GM18517 (cell line): ENCODE data around the gene MIPOL1.
"Not testable (repeated sequence)": the region's sequence is repeated elsewhere in the genome, so short reads cannot be mapped to it uniquely, and the experiment has no call there.

Experiments used
- ATAC-seq: cut with Tn5 transposase; IDR thresholded peaks from one replicate; pipeline ENCODE4 v1.9.1; 2021; ENCODE audit warnings: mild to moderate bottlenecking, moderate library complexity; ENCODE audit not compliant: unreplicated experiment

Gene MIPOL1

DNA sequence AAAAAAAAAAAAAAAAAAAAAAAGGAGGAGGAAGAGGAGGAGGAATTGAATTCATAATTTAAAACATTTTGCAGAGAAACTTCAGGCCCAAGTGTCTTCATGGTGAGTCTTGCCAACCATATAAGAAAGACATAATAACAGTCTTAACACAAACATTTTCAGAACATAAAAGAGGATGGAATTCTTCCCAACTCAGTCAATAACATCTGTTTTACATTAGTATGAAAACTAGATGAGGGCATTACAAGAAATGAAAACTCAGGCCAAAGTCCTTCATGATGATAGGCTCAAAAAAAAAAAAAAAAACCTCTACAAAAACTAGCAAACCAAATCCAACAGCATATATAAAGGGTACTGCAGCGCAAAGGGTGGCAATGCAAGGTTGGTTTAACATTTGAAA lies 245.7 kb downstream of the MIPOL1 start:
- ATAC-seq: no peak

DNA sequence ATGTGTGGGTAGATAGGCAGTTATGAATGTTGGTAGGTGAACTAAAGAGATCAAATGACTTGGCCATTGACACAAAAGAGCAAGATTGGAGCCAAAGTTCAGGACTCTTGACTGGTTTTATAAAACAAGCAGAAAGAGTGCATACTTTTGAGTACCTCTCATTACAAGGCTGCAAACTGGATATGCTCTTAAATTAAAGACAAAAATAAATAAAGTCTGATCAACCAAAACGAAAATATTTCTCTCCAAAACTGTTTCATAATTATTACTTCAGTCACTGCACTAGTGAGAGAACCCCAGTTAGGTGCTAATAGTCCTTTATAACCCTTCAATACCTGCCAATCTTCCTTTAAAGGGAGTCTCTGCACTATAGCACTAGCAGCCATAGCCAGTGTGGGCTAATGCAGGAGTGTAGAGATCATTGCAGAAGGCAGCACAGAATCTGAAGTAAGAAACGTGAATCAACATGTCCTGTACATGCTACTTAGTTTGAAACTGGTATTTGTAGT lies 250.2 kb downstream of the MIPOL1 start:
- ATAC-seq: no peak

DNA sequence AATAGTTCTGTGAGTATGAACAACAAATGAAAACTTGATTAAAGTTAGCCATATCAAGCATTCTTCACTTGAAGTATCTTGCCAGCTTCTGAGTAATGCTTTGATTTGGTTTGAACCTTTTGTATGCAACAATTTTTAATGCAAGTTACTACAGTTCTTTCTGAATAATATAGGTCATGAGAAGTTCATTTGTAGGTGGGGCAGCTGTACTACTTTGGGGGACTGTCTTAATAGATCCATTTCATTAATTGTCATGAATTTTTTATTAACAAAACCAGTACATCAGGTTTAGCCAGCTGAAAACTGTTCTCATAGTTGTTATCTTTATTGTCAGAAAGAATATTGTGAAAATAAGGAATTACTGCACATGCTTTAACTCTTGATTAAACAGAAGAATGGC lies 254.6 kb downstream of the MIPOL1 start:
- ATAC-seq: no peak

DNA sequence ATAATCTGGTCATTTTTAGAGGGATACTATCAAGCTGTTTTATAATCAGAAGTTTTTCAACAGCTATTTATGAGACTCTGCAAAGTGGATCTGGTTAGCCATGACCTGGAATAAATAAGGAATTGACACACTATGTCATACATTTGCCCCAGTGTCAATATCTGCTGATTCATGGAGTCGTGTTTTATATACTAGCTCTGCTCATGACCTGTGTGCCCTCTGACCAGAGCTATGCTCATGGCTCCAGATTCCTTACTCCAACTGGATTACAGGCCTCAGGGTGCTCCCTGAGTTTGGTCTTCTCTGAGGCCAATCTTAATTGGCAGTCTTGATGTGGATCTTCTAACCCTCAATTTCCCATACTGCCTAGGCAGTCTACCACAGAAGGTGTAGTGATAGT lies 256.2 kb downstream of the MIPOL1 start:
- no peak for ATAC-seq

DNA sequence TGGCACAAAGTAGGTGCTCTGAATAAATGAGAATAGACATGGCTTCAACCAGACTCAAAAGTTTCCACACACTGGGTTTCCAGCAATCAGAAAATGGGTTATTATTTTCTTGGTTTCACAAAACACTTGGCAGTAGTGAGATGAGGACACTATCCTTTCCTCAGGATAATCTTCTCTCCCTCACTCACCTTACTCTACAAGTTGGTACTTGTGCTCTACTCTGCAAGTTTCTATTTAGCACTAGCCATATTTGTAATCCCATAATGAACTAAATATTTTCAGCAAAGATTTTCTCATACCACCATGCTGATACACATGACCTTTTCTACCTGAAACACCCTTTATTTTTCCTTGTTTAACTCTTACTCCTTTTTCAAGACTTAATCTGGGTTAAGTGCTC lies 259.6 kb downstream of the MIPOL1 start:
- no peak for ATAC-seq

DNA sequence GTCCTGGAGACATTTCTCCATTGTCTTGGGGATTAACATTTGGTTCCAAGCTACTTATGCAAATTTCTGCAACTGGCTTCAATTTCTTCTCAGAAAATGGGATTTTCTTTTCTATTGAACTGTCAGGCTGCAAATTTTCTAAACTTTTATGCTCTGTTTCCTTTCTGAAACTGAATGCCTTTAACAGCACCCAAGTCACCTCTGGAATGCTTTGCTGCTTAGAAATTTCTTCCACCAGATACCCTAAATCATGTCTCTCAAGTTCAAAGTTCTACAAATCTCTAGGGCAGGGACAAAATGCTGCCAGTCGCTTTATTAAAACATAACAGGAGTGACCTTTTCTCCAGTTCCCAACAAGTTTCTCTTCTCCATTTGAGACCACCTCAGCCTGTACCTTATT lies 264.7 kb downstream of the MIPOL1 start:
- not testable (repeated sequence) for ATAC-seq

DNA sequence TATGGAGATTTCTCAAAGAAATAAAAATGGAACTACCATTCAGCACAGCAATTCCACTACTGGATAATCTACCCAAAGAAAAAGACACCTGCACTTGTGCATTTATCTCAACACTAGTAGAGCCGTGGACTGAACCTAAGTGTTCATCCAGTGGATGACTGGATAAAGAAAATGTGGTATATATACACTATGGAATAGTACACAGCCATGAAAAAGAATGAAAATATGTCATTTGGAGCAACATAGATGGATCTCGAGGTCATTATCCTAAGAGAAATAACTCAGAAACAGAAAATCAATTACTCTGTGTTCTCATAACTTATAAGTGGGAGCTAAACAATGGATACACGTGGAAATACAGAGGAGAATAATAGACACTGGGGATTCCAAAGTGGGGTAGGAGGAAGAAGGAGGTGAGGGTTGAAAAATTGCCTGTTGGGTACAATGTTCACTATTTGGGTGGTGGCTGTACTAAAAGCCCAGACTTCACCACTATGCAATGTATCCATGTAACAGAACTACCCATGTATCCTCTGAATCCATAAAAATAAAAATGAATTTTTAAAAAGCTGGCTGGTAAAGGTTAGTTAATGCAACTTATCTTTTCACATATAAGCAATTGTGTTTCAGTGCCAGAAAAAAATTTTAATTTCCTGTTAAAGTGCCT lies 266.6 kb downstream of the MIPOL1 start:
- ATAC-seq: no peak

DNA sequence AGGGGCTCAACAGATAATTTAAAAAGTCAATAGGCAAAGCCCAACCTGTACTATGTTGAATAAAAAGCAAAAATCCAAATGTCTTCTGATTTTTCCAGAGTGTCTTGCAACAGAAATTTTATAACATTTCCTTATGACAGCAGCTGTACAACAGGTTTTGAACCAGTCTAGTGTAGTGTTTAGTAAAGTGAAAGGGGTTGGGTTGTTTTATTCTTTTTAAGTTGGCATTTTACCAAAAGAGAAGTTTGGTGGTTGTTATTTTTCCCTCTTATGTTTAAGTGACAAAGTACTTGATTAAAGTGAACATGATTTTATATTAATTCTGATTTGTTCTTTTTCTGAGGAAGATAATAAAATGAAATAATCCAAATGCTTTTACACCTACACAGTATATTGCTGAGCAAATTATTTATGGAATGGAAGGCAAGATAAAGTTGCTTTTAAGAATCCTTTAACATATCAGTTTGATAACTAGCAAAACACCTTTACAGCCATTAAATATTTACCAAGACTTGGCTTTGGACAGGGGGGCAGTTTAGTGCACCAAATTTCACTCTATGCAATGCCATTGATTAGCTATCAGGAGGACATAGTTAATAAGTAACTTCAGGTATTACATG lies 268.4 kb downstream of the MIPOL1 start:
- ATAC-seq: no peak

DNA sequence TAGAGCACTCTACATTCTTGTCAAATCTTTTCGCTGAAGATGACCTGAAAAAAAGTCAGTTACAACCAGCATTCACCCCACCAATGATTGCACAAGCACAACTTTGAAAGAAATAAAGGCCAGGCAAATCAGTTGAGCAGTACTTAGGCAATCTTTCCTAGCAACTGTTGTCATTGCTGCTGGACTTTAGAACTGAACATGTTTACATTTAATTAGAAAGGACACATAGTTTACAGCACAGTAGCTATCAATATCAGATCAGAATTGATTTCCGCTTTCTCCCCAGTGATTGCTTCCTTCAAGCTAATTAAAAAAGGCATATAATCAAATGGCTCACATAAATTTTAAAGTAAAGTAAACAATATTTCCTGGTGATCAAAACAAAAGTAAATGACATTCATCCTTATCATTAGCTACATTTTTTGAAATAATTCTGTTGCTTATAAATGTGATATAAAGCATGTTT lies 268.9 kb downstream of the MIPOL1 start:
- no peak for ATAC-seq

DNA sequence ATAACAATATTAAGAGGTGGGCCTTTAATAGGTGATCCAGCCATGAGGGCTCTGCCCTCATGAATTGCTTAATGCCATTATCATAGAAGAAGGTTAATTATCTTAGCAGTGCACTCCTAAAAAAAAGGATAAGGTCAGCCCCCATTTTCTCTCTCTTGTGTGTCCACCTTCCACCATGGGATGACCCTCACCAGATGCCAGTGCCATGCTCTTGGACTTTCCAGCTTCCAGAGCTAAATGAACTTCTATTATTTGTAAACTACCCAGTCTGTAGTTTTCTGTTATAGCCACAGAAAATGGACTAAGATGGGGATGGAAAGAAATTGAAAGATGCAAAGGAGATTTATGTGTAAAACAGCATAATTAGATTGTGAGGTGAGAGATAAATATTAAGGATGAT lies 271.9 kb downstream of the MIPOL1 start:
- ATAC-seq: no peak

DNA sequence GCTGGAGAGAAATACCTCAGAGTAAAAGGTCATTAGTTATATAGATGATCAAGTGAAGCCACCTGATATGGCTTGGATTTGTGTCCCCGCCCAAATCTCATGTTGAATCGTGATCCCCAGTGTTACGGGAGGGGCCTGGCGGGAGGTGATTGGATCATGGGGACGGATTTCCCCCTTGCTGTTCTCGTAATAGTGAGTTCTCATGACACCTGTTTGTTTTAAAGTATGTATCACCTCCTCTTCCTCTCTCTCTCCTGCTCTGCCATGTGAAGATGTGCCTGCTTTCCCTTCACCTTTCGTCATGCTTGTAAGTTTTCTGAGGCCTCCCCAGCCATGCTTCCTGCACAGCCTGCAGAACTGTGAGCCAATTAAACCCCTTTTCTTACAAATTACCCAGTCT lies 272.5 kb downstream of the MIPOL1 start:
- ATAC-seq: no peak

DNA sequence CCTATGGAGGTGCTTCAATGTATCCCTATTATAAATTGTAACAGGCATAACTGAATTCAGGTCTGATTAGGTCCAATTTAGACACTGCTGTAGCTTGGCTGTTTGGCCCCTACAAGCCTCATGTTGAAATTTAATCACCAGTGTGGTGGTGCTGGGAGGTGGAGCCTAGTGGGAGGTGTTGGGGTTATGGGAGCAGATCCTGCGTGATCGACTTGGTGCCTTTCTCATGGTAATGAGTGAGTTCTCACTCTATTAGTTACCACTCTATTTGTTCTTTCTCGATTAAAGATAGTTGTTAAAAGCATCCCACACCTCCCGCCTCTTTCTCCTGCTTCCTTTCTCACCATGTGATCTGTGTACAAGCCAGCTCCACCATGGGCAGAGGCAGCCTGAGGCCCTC lies 275.2 kb downstream of the MIPOL1 start:
- ATAC-seq: no peak

DNA sequence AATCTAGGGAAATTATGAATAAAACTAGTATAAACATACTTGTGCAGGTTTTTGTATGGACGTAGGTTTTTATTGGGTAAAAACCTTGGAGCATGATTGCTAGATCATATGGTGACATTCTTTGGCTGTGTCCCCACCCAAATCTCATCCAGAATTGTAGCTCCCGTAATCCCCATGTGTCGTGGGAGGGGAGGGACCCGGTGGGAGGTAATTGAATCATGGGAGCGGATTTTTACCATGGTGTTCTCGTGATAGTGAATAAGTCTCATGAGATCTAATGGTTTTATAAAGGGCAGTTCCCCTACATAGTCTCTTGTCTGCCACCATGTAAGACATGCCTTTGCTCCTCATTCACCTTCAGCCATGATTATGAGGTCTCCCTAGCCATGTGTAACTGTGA lies 276.5 kb downstream of the MIPOL1 start:
- no peak for ATAC-seq

DNA sequence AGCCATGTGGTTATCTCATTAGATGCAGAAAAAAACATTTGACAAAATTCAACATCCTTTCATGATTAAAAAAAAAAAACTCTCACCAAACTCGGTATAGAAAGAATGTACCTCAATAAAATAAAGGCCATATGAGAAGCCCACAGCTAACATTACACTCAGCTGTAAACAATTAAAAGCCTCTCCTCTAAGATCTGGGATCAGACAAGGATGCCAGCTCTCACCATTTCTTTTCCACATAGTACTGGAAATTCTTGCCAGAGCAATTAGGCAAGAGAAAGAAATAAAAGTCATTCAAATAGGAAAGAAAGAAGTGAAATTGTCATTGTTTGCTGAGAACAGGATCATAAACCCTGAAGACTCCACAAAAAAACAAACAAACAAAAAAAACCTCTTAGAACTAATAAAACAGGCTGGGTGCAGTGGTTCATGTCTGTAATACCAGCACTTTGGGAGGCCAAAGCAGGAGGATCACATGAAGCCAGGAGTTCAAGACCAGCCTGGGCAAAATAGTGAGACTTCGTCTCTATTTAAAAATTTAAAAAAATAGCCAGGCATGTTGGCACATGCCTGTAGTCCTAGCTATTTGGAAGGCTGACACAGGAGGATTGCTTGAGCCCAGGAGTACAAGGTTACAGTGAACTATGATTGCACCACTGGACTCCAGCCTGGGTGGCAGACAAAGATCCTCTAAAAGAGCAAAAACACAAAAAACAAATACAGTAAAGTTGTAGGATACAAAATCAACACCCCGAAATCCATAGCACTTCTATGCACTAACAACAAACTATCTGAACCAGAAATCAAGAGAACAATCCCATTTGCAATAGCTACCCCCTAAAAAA lies 282.9 kb downstream of the MIPOL1 start:
- ATAC-seq: no peak

DNA sequence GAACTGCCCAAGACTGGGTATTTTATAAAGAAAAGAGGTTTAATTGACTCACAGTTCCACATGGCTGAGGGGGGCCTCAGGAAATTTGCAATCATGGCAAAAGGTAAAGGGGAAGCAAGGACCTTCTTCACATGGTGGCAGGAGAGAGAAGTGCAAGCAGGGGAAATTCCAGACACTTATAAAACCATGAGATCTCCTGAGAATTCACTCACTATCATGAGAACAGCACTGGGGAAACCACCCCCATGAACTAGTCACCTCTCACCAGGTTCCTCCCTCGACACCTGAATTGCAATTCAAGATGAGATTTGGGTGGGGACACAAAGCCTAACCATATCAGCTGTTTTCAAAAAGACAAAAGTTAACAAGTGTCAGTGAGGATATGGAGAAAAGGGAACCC lies 284.7 kb downstream of the MIPOL1 start:
- ATAC-seq: no peak

DNA sequence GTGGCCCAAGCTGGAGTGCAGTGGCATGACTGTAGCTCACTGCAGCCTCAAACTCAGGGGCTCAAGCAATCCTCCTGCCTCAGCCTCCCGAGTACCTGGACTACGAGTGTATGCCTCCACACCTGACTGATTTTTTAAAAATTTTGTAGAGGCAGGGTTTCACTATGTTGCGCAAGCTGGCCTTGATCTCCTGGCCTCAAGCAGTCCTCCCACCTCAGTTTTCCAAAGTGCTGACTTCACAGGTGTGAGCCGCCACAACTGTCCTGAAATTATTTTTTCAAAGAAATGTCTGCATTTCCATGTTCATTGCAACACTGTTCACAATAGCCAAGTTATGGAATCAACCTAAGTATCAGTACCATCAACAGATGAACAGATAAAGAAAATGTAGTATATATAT lies 285.9 kb downstream of the MIPOL1 start:
- ATAC-seq: no peak

DNA sequence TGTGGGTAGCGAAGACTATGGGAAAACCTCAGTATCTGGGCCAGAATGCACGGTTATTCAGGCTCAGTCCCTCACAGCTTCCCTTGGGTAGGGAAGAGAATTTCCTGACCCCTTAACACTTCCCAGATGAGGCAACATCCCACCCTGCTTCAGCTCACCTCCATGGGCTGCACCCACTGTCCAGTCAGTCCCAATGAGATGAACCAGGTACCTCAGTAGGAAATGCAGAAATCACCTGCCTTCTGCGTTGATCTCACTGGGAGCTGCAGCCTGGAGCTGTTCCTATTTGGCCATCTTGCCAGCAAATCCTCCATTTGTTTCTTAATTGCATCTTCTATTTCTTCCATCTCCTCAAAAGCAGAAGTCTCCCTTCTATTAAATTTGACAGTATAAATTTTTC lies 292.9 kb downstream of the MIPOL1 start:
- ATAC-seq: no peak

DNA sequence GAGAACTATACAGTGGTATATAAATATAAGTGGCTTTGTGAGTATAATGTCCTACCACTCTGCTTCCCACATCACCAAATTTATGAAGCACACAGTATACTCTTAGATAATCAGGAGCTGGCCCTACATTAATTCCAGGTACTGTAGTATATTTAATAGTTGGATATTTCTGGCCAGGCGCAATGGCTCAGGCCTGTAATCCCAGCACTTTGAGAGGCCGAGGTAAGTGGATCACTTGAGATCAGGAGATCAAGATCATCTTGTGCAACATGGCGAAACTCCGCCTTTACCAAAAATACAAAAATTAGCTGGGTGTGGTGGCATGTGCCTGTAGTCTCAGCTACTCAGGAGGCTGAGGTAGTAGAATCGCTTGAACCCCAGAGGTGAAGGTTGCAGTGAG lies 293.3 kb downstream of the MIPOL1 start:
- no peak for ATAC-seq

DNA sequence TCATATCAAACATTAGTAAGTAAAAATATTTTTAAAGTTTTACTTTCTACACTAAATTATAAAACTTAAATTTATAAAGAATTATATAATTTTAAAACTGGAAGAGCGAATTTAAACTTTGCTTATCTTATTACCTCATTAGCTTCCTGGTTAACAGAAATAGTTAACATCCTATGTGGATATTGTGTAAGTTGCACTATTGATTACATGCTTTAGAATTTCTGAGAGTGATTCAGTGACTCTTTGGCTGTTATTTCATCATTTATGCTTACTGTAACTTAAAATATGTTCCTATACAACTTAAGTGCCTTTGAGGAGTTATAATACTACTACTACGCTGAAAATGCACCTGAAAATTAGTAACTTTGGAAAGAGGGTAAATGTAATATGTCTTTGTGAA lies 295.9 kb downstream of the MIPOL1 start:
- ATAC-seq: no peak

DNA sequence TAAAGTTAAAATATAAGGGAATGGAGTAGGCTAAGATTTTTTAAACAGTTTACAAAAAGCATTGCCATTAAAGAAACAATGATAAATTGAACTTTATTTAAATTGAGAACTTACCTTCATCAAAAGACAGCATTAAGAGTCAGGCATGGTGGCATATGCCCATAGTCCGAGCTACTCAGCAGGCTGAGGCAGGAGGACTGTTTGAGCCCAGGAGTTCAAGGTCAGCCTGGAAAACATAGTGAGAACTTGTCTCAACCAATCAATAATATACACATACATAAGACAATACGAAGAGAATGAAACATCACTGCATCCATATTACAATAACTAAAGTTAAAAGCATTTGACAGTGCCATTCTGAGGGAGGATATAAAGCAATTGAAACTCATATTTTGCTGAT lies 299.7 kb downstream of the MIPOL1 start:
- no peak for ATAC-seq

DNA sequence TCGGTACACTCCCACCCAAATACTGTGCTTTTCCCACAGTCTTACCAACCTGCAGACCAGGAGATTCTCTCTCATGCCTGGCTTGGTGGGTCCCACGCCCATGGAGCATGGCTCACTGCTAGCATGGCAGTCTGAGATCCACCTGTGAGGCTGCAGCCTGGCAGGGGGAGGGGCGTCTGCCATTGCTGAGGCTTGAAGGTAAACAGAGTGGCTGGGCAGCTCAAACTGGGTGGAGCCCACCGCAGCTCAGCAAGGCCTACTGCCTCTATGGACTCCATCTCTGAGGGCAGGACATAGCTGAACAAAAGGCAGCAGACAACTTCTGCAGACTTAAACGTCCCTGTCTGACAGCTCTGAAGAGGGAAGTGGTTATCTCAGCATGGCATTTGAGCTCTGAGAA lies 304.1 kb downstream of the MIPOL1 start:
- no peak for ATAC-seq

DNA sequence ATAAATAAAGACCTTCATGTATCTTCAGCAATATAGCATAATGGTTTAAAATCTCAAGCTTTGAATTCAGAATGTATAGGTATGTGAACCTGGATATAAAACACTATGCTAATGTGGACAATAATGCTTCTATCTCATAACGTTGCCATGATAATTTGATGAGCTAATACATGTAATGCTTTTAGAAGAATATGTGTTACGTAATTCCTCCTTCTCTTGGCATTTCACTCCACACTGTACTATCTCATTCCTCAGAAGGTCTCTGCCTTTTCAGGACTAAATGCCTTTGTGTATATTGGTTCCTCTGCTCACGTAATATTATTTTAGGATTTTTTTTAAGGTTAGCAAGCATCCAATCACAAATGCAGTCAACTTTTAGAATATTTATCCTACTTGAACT lies 310.8 kb downstream of the MIPOL1 start:
- no peak for ATAC-seq
